H1 (cell line): ENCODE data around the gene UPK2. TPM values are rescaled to one million over a fixed set of nuclear protein-coding genes. Genes with fewer than 3 reads are reported as not detected.

ENCODE experiments used
- CTCF ChIP-seq, 3 experiments: IDR thresholded peaks; 1 replicate in 2 of 3; 2 replicates in 1 of 3; pipeline versions ENCODE4 v1.5.1 to v1.6.1; 2011; ENCODE audit warnings: low read length in 3 of 3, mild to moderate bottlenecking in 3 of 3, inconsistent platforms in 2 of 3, low read depth in 1 of 3, moderate library complexity in 1 of 3; ENCODE audit not compliant: insufficient read depth in 1 of 3; ENCODE audit errors: control extremely low read depth in 1 of 3
- POU5F1 ChIP-seq: IDR thresholded peaks from 2 replicates; pipeline ENCODE4 v1.6.1; 2011; ENCODE audit warnings: low read depth, mild to moderate bottlenecking, low read length, moderate library complexity
- RXRA ChIP-seq: IDR thresholded peaks from 2 replicates; pipeline ENCODE4 v1.6.1; 2011; ENCODE audit warnings: low read depth, mild to moderate bottlenecking, low read length, moderate library complexity; ENCODE audit not compliant: insufficient read depth
- SIRT6 ChIP-seq: IDR thresholded peaks from one replicate; pipeline ENCODE4 v1.7.1; 2012; ENCODE audit warnings: low read length, inconsistent platforms
- TBP ChIP-seq: IDR thresholded peaks from 2 replicates; pipeline ENCODE4 v1.6.1; 2011; ENCODE audit warnings: low read depth, low read length, improper control_type of control experiment
- polyA plus RNA-seq, 7 experiments: library from polyadenylated mRNA; depleted of rRNA in 3 of 7; stranded (reverse) in 5 of 7; unstranded in 2 of 7; fragments of >200 nt in 5 of 7; fragments of 200-250 nt in 2 of 7; gene quantifications; 1 replicate in 5 of 7; 2 replicates in 1 of 7; 4 replicates in 1 of 7; pipeline versions ENCODE4 v1.2.1 to v1.2.3, GENCODE V29; 2011 to 2013; ENCODE audit warnings: missing spikeins in 2 of 7, mixed read lengths in 2 of 7
- total RNA-seq: library from RNA; stranded (reverse); fragmentation: NEBNext Ultra II Directional; extraction: Animal tissue kit (Norgen Biotek cat#: 25700); gene quantifications from 2 replicates; pipeline ENCODE4 v1.2.1, GENCODE V29; 2021

UPK2 gene
- total and polyA plus RNA-seq, 2 of the 8 experiments (the other 6 are each of a cell fraction or from before 2014, with no cell fraction given) = 0.76 TPM; not detected in 1

- TF ChIP-seq POU5F1 (no peak), CTCF (IDR thresholded peaks at IDR 0.05; ENCODE audit: control extremely low read depth in 1 of 3, insufficient read depth in 1 of 3, low read depth in 1 of 3, low read length in 3 of 3) (no peak), TBP (no peak), RXRA (no peak), SIRT6 (no peak)
Observed at GRCh38 chr11:118957968-118958367, 1.9 kb downstream of the UPK2 start (continued).
